Measurements from ENCODE around the gene EPB41L2. TPM values are rescaled to one million over a fixed set of nuclear protein-coding genes. Genes with fewer than 3 reads are reported as not detected.

The EPB41L2 gene
- total RNA-seq, 6 experiments from 2014 or later, result 15.3 to 38.5 (median 24.6) TPM

GRCh38 chr6:130896249-130896648 is 166.8 kb downstream of the EPB41L2 start:
- intact Hi-C loops (cut with DNase I), result no loop called here
- Histone ChIP-seq H3K27me3 (no peaks in the 10 kb centered on the region), H3K27ac (no peak overlapping the region), H3K36me3 (peaks cover 0 to 5% (median under 1%) of the 10 kb centered on the region in 4 donors), H3K9me3 (no peaks in the 10 kb centered on the region), H3K4me1 (no peaks in the 10 kb centered on the region), H3K4me3 (no peak overlapping the region)
- TF ChIP-seq CTCF (IDR thresholded peaks at IDR 0.05) (no peak), POLR2A (IDR thresholded peaks at IDR 0.05) (no peak)
- no peak for ATAC-seq
- DNase-seq, result no peak
- WGBS (ENCODE audit: insufficient coverage, low coverage, low lambda C conversion rate, missing lambda C conversion rate), result 63% methylated on average over 5 of the region's 5 CpGs

- WGBS (ENCODE audit: insufficient coverage, low coverage, low lambda C conversion rate, missing lambda C conversion rate), result 67% methylated on average over 2 of the region's 2 CpGs
- H3K27me3 ChIP-seq, result no peaks in the 10 kb centered on the region
- H3K4me3 ChIP-seq, result no peak overlapping the region
- no peaks in the 10 kb centered on the region for H3K4me1 ChIP-seq
- no peaks in the 10 kb centered on the region for H3K9me3 ChIP-seq
- TF ChIP-seq POLR2A (IDR thresholded peaks at IDR 0.05), result no peak
- TF ChIP-seq CTCF (IDR thresholded peaks at IDR 0.05), result no peak
- DNase-seq (no peak), ATAC-seq (no peak)
- no peak overlapping the region for H3K27ac ChIP-seq
- intact Hi-C loops (cut with DNase I), result no loop called here
- peaks cover 0 to 5% (median under 1%) of the 10 kb centered on the region in 4 donors for H3K36me3 ChIP-seq
Measured at GRCh38 chr6:130895516-130895915, 167.5 kb downstream of the EPB41L2 start.

- Histone ChIP-seq H3K4me1 (no peaks in the 10 kb centered on the region), H3K4me3 (no peak overlapping the region), H3K27me3 (no peaks in the 10 kb centered on the region), H3K27ac (no peak overlapping the region), H3K9me3 (no peaks in the 10 kb centered on the region), H3K36me3 (peaks cover 0 to 5% (median 0%) of the 10 kb centered on the region in 4 donors)
- WGBS (ENCODE audit: insufficient coverage, low coverage, low lambda C conversion rate, missing lambda C conversion rate), result 62% methylated on average over 2 of the region's 2 CpGs
- intact Hi-C loops (cut with DNase I), result no loop called here
- no peak for TF ChIP-seq POLR2A (IDR thresholded peaks at IDR 0.05)
- no peak for TF ChIP-seq CTCF (IDR thresholded peaks at IDR 0.05)
- no peak for DNase-seq
- ATAC-seq, result peak in 1 of 4 donors; percentile 23
Measured at GRCh38 chr6:130893766-130894165, 169.3 kb downstream of the EPB41L2 start.

GRCh38 chr6:130893277-130893676 is 169.8 kb downstream of the EPB41L2 start:
- intact Hi-C loops (cut with DNase I), result no loop called here
- Histone ChIP-seq H3K4me1 (no peaks in the 10 kb centered on the region), H3K36me3 (peaks cover 0 to 5% (median 0%) of the 10 kb centered on the region in 4 donors), H3K4me3 (no peak overlapping the region), H3K9me3 (no peaks in the 10 kb centered on the region), H3K27me3 (no peaks in the 10 kb centered on the region), H3K27ac (no peak overlapping the region)
- DNase-seq (no peak), ATAC-seq (peak; percentile 49 to 70 (median 64))
- WGBS (ENCODE audit: insufficient coverage, low coverage, low lambda C conversion rate, missing lambda C conversion rate), result 71% methylated on average over 2 of the region's 2 CpGs
- TF ChIP-seq CTCF (IDR thresholded peaks at IDR 0.05), result no peak
- no peak for TF ChIP-seq POLR2A (IDR thresholded peaks at IDR 0.05)

GRCh38 chr6:130890521-130890971 is 172.5 kb downstream of the EPB41L2 start:
- H3K4me3 ChIP-seq, result no peak overlapping the region
- intact Hi-C loops (cut with DNase I), result no loop called here
- WGBS (ENCODE audit: insufficient coverage, low coverage, low lambda C conversion rate, missing lambda C conversion rate), result 83% methylated on average over 2 of the region's 2 CpGs

More at GRCh38 chr6:130890521-130890971, 172.5 kb downstream of the EPB41L2 start:
- H3K27me3 ChIP-seq, result no peaks in the 10 kb centered on the region
- peaks cover 0 to 5% (median 0%) of the 10 kb centered on the region in 4 donors for H3K36me3 ChIP-seq
- DNase-seq (no peak), ATAC-seq (no peak)
- H3K4me1 ChIP-seq, result peaks cover 0 to 1% (median 0%) of the 10 kb centered on the region in 4 donors
- H3K9me3 ChIP-seq, result no peaks in the 10 kb centered on the region
- TF ChIP-seq POLR2A (IDR thresholded peaks at IDR 0.05) (no peak), CTCF (IDR thresholded peaks at IDR 0.05) (no peak)
- H3K27ac ChIP-seq, result no peak overlapping the region
